SH-SY5Y (cell line): ENCODE data around the gene XYLT2.

Experiments
- GATA2 ChIP-seq: IDR thresholded peaks from 2 replicates; pipeline ENCODE4 v1.6.1; 2011; ENCODE audit warnings: mild to moderate bottlenecking, low read depth, low read length
- GATA3 ChIP-seq: IDR thresholded peaks from 2 replicates; pipeline ENCODE4 v1.6.1; 2011; ENCODE audit warnings: low read depth, mild to moderate bottlenecking, low read length, moderate library complexity

GRCh38 chr17:50355701-50356341 is 9.9 kb downstream of the XYLT2 start:
- TF ChIP-seq GATA3 (no peak), GATA2 (no peak)
